Testis (tissue), 3 donors: ENCODE data around the gene XYLT1. TPM values are rescaled to one million over a fixed set of nuclear protein-coding genes. Genes with fewer than 3 reads are reported as not detected.

ENCODE experiments used
- DNase-seq: peaks from one replicate; pipeline ENCODE4 v3.0.0-alpha.2; 2019
- H3K27ac ChIP-seq, 2 donors: fragments of 200-600 bp; sonication (generic); one replicate each; pipeline ENCODE4 v1.5.1; 2019
- H3K27me3 ChIP-seq: fragments of 200-600 bp; sonication (generic); one replicate; pipeline ENCODE4 v1.5.1; 2019
- H3K36me3 ChIP-seq: fragments of 200-600 bp; sonication (generic); one replicate; pipeline ENCODE4 v1.5.1; 2017; ENCODE audit warnings: low read depth; ENCODE audit errors: missing control alignments
- H3K4me1 ChIP-seq: fragments of 200-600 bp; sonication (generic); one replicate; pipeline ENCODE4 v1.5.1; 2019
- H3K4me3 ChIP-seq, 2 donors: fragments of 200-600 bp; sonication (generic); one replicate each; pipeline ENCODE4 v1.5.1; 2017 to 2019
- H3K9me3 ChIP-seq: fragments of 200-600 bp; sonication (generic); one replicate; pipeline ENCODE4 v1.5.1; 2017
- POLR2A ChIP-seq: fragments of 450-650 bp; IDR thresholded peaks from one replicate; pipeline ENCODE4 v1.6.1; 2017; ENCODE audit warnings: antibody characterized with exemption, mild to moderate bottlenecking, moderate library complexity
- WGBS, 2 donors: methylation state at CpG; one replicate each; pipeline ENCODE4 v1.1.5; 2018; 5-methylcytosine and 5-hydroxymethylcytosine counted together
- intact Hi-C: fragments of 100-400 bp; cut with DNase I; formaldehyde crosslinking; loops from one replicate; pipeline ENCODE4 v1.15.1; 2023; ENCODE audit warnings: low total_unique reads
- polyA plus RNA-seq: library from polyadenylated mRNA; stranded (reverse); fragments of 350-450 nt; fragmentation: Illumina TruSeq; extraction: RNeasy Lipid Tissue Mini Kit (QIAGEN cat#74804); gene quantifications from one replicate; pipeline ENCODE4 v1.2.3, GENCODE V29; 2014; ENCODE audit warnings: low read depth, low replicate concordance; ENCODE audit not compliant: insufficient read depth
- total RNA-seq, 2 donors: library from RNA; depleted of rRNA; stranded (reverse); fragments of >200 nt; gene quantifications; one replicate each; pipeline ENCODE4 v1.2.3, GENCODE V29; 2016
- TF ChIP-seq, protein P1 (sequence below), 3 experiments: fragments of 450-650 bp in 2 of 3; fragments of 200-600 bp in 1 of 3; sonication (generic) in 1 of 3; IDR thresholded peaks; one replicate each; pipeline ENCODE4 v1.5.1; 2016 to 2019; ENCODE audit warnings: antibody characterized with exemption in 3 of 3, mild to moderate bottlenecking in 2 of 3, moderate library complexity in 1 of 3

XYLT1 gene
- total and polyA plus RNA-seq, 3 donors from 2014 or later: 6.5 to 20.7 (median 13.6) TPM

DNA sequence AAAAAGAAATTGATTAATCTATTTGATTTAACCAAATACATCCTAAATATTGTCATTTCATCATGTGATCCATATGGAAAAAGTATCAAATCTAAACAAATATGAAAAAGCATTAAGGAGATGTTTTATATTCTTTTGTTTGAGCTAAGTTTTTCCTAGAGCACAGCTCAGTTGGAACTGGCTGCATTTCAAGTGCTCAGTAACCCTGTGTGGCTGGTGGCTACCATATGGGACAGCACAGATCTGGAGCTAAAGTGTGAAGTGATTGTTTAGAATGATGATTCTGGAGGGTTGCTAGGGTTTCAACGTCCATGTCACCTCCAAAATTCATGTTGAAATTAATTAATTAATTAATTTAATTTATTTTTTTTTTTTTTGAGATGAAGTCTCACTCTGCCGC lies 137.5 kb downstream of the XYLT1 start:
- intact Hi-C loops: no loop called here
- H3K4me3 ChIP-seq: no peak overlapping the region
- TF ChIP-seq POLR2A: no peak
- TF ChIP-seq, protein P1, sequence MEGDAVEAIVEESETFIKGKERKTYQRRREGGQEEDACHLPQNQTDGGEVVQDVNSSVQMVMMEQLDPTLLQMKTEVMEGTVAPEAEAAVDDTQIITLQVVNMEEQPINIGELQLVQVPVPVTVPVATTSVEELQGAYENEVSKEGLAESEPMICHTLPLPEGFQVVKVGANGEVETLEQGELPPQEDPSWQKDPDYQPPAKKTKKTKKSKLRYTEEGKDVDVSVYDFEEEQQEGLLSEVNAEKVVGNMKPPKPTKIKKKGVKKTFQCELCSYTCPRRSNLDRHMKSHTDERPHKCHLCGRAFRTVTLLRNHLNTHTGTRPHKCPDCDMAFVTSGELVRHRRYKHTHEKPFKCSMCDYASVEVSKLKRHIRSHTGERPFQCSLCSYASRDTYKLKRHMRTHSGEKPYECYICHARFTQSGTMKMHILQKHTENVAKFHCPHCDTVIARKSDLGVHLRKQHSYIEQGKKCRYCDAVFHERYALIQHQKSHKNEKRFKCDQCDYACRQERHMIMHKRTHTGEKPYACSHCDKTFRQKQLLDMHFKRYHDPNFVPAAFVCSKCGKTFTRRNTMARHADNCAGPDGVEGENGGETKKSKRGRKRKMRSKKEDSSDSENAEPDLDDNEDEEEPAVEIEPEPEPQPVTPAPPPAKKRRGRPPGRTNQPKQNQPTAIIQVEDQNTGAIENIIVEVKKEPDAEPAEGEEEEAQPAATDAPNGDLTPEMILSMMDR (IDR thresholded peaks at IDR 0.05): no peak
- no peaks in the 10 kb centered on the region for H3K27me3 ChIP-seq
- no peak for DNase-seq
- no peak overlapping the region for H3K27ac ChIP-seq
- 69 to 72% methylated on average over 2 of the region's 2 CpGs for WGBS, 2 donors
- peaks cover 3% of the 10 kb centered on the region for H3K4me1 ChIP-seq
- no peaks in the 10 kb centered on the region for H3K36me3 ChIP-seq
- H3K9me3 ChIP-seq: no peaks in the 10 kb centered on the region

DNA sequence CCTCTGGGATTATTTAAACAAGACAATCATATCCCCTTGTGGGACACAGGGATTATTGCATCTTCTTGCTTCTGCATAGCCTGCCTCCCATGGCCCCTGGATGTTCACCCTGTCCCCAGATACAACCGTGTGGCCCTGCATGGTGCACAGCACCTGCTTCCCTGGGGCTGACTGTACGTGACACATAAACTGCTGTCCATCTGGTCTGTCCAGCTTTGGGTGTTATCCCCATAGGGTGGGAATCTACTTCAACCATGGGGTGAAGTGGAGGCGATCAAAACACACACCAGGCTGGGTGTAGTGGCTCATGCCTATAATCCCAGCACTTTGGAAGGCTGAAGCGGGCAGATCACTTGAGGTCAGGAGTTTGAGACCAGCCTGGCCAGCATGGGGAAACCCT lies 138.8 kb downstream of the XYLT1 start:
- Histone ChIP-seq H3K36me3 (no peaks in the 10 kb centered on the region), H3K9me3 (no peaks in the 10 kb centered on the region), H3K27me3 (no peaks in the 10 kb centered on the region), H3K27ac (no peak overlapping the region), H3K4me3 (no peak overlapping the region), H3K4me1 (peaks cover 3% of the 10 kb centered on the region)
- TF ChIP-seq, protein P1 (IDR thresholded peaks at IDR 0.05): no peak
- TF ChIP-seq POLR2A: no peak
- intact Hi-C loops: no loop called here
- 92 to 93% methylated on average over 4 of the region's 4 CpGs for WGBS, 2 donors
- no peak for DNase-seq

DNA sequence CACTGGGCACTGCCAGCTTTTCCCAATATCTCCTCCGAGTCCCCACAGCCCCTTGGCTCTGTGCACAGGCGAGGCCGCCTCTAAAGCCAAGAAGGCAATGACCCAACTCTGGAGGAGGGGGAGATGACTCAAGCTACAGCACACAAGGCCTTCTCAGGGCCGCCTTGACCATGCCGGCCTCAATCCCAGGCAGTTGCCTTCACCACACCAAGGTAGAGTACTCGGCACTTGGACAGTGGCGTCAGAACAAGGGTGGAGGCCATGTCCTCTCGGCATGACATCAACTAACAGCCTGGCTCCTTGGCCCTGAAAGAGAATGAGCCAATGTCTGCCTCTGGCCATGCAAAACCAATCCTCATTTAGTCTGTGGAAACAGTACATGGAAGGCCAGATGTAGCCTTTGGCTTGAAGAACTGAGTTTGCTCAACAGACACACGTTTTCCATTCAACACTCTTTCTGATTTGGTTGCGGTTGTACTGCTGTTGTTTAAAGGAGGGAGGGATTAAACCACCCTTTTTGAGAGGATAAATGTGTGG lies 139.6 kb downstream of the XYLT1 start:
- Histone ChIP-seq H3K36me3 (no peaks in the 10 kb centered on the region), H3K4me3 (no peak overlapping the region), H3K27me3 (no peaks in the 10 kb centered on the region), H3K4me1 (peaks cover 3% of the 10 kb centered on the region), H3K27ac (no peak overlapping the region), H3K9me3 (no peaks in the 10 kb centered on the region)
- WGBS, 2 donors: 65 to 88% methylated on average over 7 to 10 of the region's 10 CpGs
- TF ChIP-seq POLR2A: no peak
- TF ChIP-seq, protein P1 (IDR thresholded peaks at IDR 0.05): no peak
- DNase-seq: no peak
- intact Hi-C loops: no loop called here

DNA sequence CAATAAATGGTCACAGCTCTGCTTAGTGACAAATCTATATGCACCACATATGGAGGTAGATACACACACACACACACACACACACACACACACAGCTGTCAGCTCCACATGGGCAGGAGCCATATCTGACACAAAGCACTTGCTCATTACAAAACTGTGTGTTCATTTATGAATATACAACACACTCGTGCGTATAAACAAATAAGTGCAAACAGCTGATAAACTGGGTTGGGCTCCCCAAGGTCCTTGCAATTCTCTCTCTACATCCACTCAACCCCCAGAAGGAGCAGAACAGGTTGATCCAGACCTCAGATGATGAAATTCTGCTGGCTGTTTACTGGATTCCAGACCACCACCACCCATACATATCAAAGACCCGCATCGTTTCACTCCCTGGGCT lies 140.7 kb downstream of the XYLT1 start:
- DNase-seq: no peak
- H3K27me3 ChIP-seq: no peaks in the 10 kb centered on the region
- H3K4me1 ChIP-seq: peaks cover 3% of the 10 kb centered on the region
- no peaks in the 10 kb centered on the region for H3K36me3 ChIP-seq
- peak overlapping the region in 1 of 2 donors; percentile 67 for H3K27ac ChIP-seq
- H3K9me3 ChIP-seq: no peaks in the 10 kb centered on the region
- intact Hi-C loops: no loop called here
- 54 to 73% methylated on average over 2 to 4 of the region's 4 CpGs for WGBS, 2 donors
- no peak for TF ChIP-seq POLR2A
- TF ChIP-seq, protein P1 (IDR thresholded peaks at IDR 0.05): no peak
- H3K4me3 ChIP-seq: no peak overlapping the region

DNA sequence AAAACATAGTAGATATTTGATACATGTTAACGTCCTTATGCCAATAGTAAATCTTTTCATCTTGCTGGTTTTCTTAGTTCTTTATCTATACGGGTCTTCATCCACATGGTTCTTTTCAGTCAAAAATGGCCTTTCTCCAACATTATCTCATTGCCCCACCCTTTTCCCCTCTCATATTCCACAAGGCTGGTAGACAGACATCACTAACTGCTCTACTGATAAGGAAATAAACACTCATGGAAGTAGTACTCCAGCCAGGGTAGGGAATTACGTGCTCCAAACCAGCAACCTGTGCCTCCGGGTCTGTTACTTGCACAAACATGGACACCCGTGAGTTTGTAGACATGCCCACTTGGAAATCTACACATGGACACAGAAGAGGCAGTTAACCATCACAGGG lies 141.4 kb downstream of the XYLT1 start:
- 74 to 76% methylated on average over 5 of the region's 5 CpGs for WGBS, 2 donors

More for the DNA sequence above, 141.4 kb downstream of the XYLT1 start:
- H3K27me3 ChIP-seq: no peaks in the 10 kb centered on the region
- no peak for DNase-seq
- H3K4me1 ChIP-seq: peaks cover 3% of the 10 kb centered on the region
- H3K27ac ChIP-seq: peak overlapping the region in 1 of 2 donors; percentile 67
- H3K9me3 ChIP-seq: no peaks in the 10 kb centered on the region
- no peaks in the 10 kb centered on the region for H3K36me3 ChIP-seq
- TF ChIP-seq, protein P1 (IDR thresholded peaks at IDR 0.05): no peak
- TF ChIP-seq POLR2A: no peak
- H3K4me3 ChIP-seq: no peak overlapping the region
- intact Hi-C loops: no loop called here
